CD4-positive, alpha-beta memory T cell (primary cell): ENCODE measurements around the gene KIF26A. TPM values are rescaled to one million over a fixed set of nuclear protein-coding genes. Genes with fewer than 3 reads are reported as not detected.

Experiments used
- CTCF ChIA-PET: fragments of 350-600 bp; sonication (Branson Sonifier 250); formaldehyde crosslinking; loops from one replicate; lab custom pipeline; 2021; ENCODE audit warnings: inconsistent platforms; ENCODE audit not compliant: partially characterized antibody; lab: Charles Lee
- POLR2A ChIA-PET: fragments of 350-600 bp; sonication (Branson Sonifier 250); formaldehyde crosslinking; loops from one replicate; lab custom pipeline; 2021; ENCODE audit not compliant: partially characterized antibody; lab: Charles Lee
- DNase-seq, 5 donors: peaks; one replicate each; pipeline versions ENCODE4 v3.0.0 to v3.0.0-alpha.2; 2020 to 2022; ENCODE audit warnings: mixed read lengths in 1 of 5
- H3K27ac ChIP-seq: one replicate; pipeline ENCODE4 v1.7.0; 2013; ENCODE audit warnings: low read depth, low read length
- H3K27me3 ChIP-seq: 2 replicates; pipeline ENCODE4 v1.7.0; 2013; ENCODE audit warnings: mild to moderate bottlenecking, low read length, moderate library complexity; ENCODE audit not compliant: insufficient read depth
- H3K36me3 ChIP-seq: 2 replicates; pipeline ENCODE4 v1.7.0; 2013; ENCODE audit warnings: mild to moderate bottlenecking, low read length, moderate library complexity; ENCODE audit not compliant: insufficient read depth
- H3K4me1 ChIP-seq: 2 replicates; pipeline ENCODE4 v1.7.0; 2013; ENCODE audit warnings: mild to moderate bottlenecking, low read length, moderate library complexity; ENCODE audit not compliant: insufficient read depth
- H3K4me3 ChIP-seq, 2 donors: one replicate each; pipeline ENCODE4 v1.7.0; 2013; ENCODE audit warnings: low read length in 2 of 2, mild to moderate bottlenecking in 1 of 2
- H3K9me3 ChIP-seq, 2 donors: one replicate each; pipeline ENCODE4 v1.7.0; 2013; ENCODE audit warnings: low read length in 2 of 2, control low read depth in 1 of 2; ENCODE audit not compliant: control insufficient read depth in 1 of 2
- H3K27ac Mint-ChIP-seq, 7 donors: one replicate each; pipeline ENCODE4 v1.8.0; 2020 to 2021; ENCODE audit warnings: mixed read lengths in 7 of 7, mild to moderate bottlenecking in 6 of 7, inconsistent platforms in 3 of 7, moderate library complexity in 3 of 7
- H3K27me3 Mint-ChIP-seq, 2 donors: one replicate each; pipeline ENCODE4 v1.8.0; 2020 to 2021; ENCODE audit warnings: mixed read lengths in 2 of 2
- H3K36me3 Mint-ChIP-seq, 2 donors: one replicate each; pipeline ENCODE4 v1.8.0; 2020 to 2021; ENCODE audit warnings: mixed read lengths in 2 of 2, inconsistent platforms in 1 of 2, mild to moderate bottlenecking in 1 of 2
- H3K4me1 Mint-ChIP-seq, 4 donors: one replicate each; pipeline ENCODE4 v1.8.0; 2020 to 2021; ENCODE audit warnings: mixed read lengths in 4 of 4, mild to moderate bottlenecking in 1 of 4
- H3K4me3 Mint-ChIP-seq, 8 donors: one replicate each; pipeline ENCODE4 v1.8.0; 2020 to 2021; ENCODE audit warnings: mixed read lengths in 8 of 8, mild to moderate bottlenecking in 7 of 8, moderate library complexity in 6 of 8, inconsistent platforms in 3 of 8
- H3K9me3 Mint-ChIP-seq, 8 donors: one replicate each; pipeline ENCODE4 v1.8.0; 2020 to 2021; ENCODE audit warnings: mixed read lengths in 8 of 8, mild to moderate bottlenecking in 5 of 8, inconsistent platforms in 3 of 8, moderate library complexity in 1 of 8
- intact Hi-C: fragments of 100-400 bp; cut with micrococcal nuclease; formaldehyde crosslinking; loops from one replicate; pipeline ENCODE4 v1.15.1; 2023
- polyA plus RNA-seq, 2 donors: library from polyadenylated mRNA; unstranded; fragments of 300-500 nt; fragmentation: Illumina TruSeq; gene quantifications; one replicate each; pipeline ENCODE4 v1.2.3, GENCODE V29; 2021
- total RNA-seq, 2 experiments: library from RNA; stranded (reverse); gene quantifications; one replicate each; pipeline ENCODE4 v1.2.3, GENCODE V29; 2021

The KIF26A gene
- total and polyA plus RNA-seq, 4 experiments from 2014 or later: 0.05 to 0.23 (median 0.22) TPM; not detected in 1

GRCh38 chr14:104116756-104117340, 21.5 kb upstream of the KIF26A start:
- H3K36me3 ChIP-seq: no peaks in the 10 kb centered on the region
- Mint-ChIP-seq H3K27ac (no peak overlapping the region), H3K4me1 (no peaks in the 10 kb centered on the region), H3K36me3 (no peaks in the 10 kb centered on the region), H3K4me3 (peak overlapping the region in 2 of 8 donors; percentile 54 to 60), H3K9me3 (peaks cover 0 to 5% (median 0%) of the 10 kb centered on the region in 8 donors), H3K27me3 (peaks cover 22 to 27% of the 10 kb centered on the region in 2 donors)
- H3K4me3 ChIP-seq: peak overlapping the region in 1 of 2 donors; percentile 32
- CTCF ChIA-PET: no interaction called here
- H3K27ac ChIP-seq: no peak overlapping the region
- DNase-seq: no peak
- H3K27me3 ChIP-seq: peaks cover 4% of the 10 kb centered on the region
- intact Hi-C loops: no loop called here
- POLR2A ChIA-PET: no interaction called here
- H3K9me3 ChIP-seq: no peaks in the 10 kb centered on the region
- no peaks in the 10 kb centered on the region for H3K4me1 ChIP-seq

GRCh38 chr14:104117341-104118005, 20.9 kb upstream of the KIF26A start:
- H3K4me1 ChIP-seq: no peaks in the 10 kb centered on the region
- no peak for DNase-seq
- H3K27ac ChIP-seq: no peak overlapping the region
- no peak overlapping the region for H3K4me3 ChIP-seq
- H3K27me3 Mint-ChIP-seq: peaks cover 22 to 27% of the 10 kb centered on the region in 2 donors
- no peaks in the 10 kb centered on the region for H3K9me3 ChIP-seq
- H3K4me3 Mint-ChIP-seq: peak overlapping the region in 4 of 8 donors; percentile 32 to 60 (median 46)
- peaks cover 0 to 5% (median 0%) of the 10 kb centered on the region in 8 donors for H3K9me3 Mint-ChIP-seq
- H3K36me3 ChIP-seq: no peaks in the 10 kb centered on the region
- H3K36me3 Mint-ChIP-seq: no peaks in the 10 kb centered on the region
- ChIA-PET CTCF (no interaction called here), POLR2A (no interaction called here)
- H3K4me1 Mint-ChIP-seq: no peaks in the 10 kb centered on the region
- no peak overlapping the region for H3K27ac Mint-ChIP-seq
- intact Hi-C loops: no loop called here
- peaks cover 4% of the 10 kb centered on the region for H3K27me3 ChIP-seq

GRCh38 chr14:104118006-104118844, 20.2 kb upstream of the KIF26A start:
- intact Hi-C loops: no loop called here
- Mint-ChIP-seq H3K4me3 (peak overlapping the region in 1 of 8 donors; percentile 20), H3K36me3 (no peaks in the 10 kb centered on the region), H3K4me1 (no peaks in the 10 kb centered on the region), H3K27ac (no peak overlapping the region), H3K9me3 (peaks cover 0 to 5% (median 0%) of the 10 kb centered on the region in 8 donors), H3K27me3 (peaks cover 24 to 27% of the 10 kb centered on the region in 2 donors)
- Histone ChIP-seq H3K4me1 (no peaks in the 10 kb centered on the region), H3K27me3 (peaks cover 4% of the 10 kb centered on the region), H3K9me3 (no peaks in the 10 kb centered on the region), H3K27ac (no peak overlapping the region), H3K4me3 (no peak overlapping the region), H3K36me3 (no peaks in the 10 kb centered on the region)
- ChIA-PET CTCF (no interaction called here), POLR2A (no interaction called here)
- DNase-seq: no peak

GRCh38 chr14:104119119-104119487, 19.3 kb upstream of the KIF26A start:
- H3K27me3 Mint-ChIP-seq: peaks cover 27 to 31% of the 10 kb centered on the region in 2 donors
- H3K4me3 Mint-ChIP-seq: no peak overlapping the region

GRCh38 chr14:104119488-104120251, 18.7 kb upstream of the KIF26A start:
- Histone ChIP-seq H3K9me3 (no peaks in the 10 kb centered on the region), H3K4me1 (no peaks in the 10 kb centered on the region), H3K4me3 (no peak overlapping the region), H3K27ac (no peak overlapping the region), H3K27me3 (peaks cover 4% of the 10 kb centered on the region), H3K36me3 (no peaks in the 10 kb centered on the region)
- POLR2A ChIA-PET: no interaction called here
- DNase-seq: no peak
- Mint-ChIP-seq H3K36me3 (no peaks in the 10 kb centered on the region), H3K4me3 (peak overlapping the region in 2 of 8 donors; percentile 15 to 21), H3K27ac (no peak overlapping the region), H3K4me1 (no peaks in the 10 kb centered on the region), H3K27me3 (peaks cover 27 to 31% of the 10 kb centered on the region in 2 donors), H3K9me3 (peaks cover 0 to 12% (median 7%) of the 10 kb centered on the region in 8 donors)
- intact Hi-C loops: no loop called here
- CTCF ChIA-PET: interaction anchor here (1.3 kb wide), 1 partner anchor 42 kb away, joined by 4 read pairs; no protein-coding TSS in a partner anchor

More at GRCh38 chr14:104119119-104119487, 19.3 kb upstream of the KIF26A start:
- Histone ChIP-seq H3K4me3 (no peak overlapping the region), H3K4me1 (no peaks in the 10 kb centered on the region), H3K27me3 (peaks cover 4% of the 10 kb centered on the region), H3K27ac (no peak overlapping the region), H3K36me3 (no peaks in the 10 kb centered on the region), H3K9me3 (no peaks in the 10 kb centered on the region)
- intact Hi-C loops: no loop called here
- CTCF ChIA-PET: no interaction called here
- Mint-ChIP-seq H3K27ac (no peak overlapping the region), H3K36me3 (no peaks in the 10 kb centered on the region), H3K9me3 (peaks cover 0 to 10% (median 5%) of the 10 kb centered on the region in 8 donors), H3K4me1 (no peaks in the 10 kb centered on the region)
- no peak for DNase-seq
- POLR2A ChIA-PET: no interaction called here

GRCh38 chr14:104120281-104120741, 18.1 kb upstream of the KIF26A start:
- Histone ChIP-seq H3K9me3 (no peaks in the 10 kb centered on the region), H3K27ac (no peak overlapping the region), H3K27me3 (peaks cover 4% of the 10 kb centered on the region), H3K36me3 (no peaks in the 10 kb centered on the region), H3K4me3 (no peak overlapping the region), H3K4me1 (no peaks in the 10 kb centered on the region)
- H3K27me3 Mint-ChIP-seq: peaks cover 27 to 32% of the 10 kb centered on the region in 2 donors
- no peaks in the 10 kb centered on the region for H3K36me3 Mint-ChIP-seq
- intact Hi-C loops: no loop called here
- no peaks in the 10 kb centered on the region for H3K4me1 Mint-ChIP-seq
- DNase-seq: no peak
- H3K9me3 Mint-ChIP-seq: peaks cover 2 to 19% (median 11%) of the 10 kb centered on the region in 8 donors
- H3K4me3 Mint-ChIP-seq: peak overlapping the region in 1 of 8 donors; percentile 15
- POLR2A ChIA-PET: no interaction called here
- no peak overlapping the region for H3K27ac Mint-ChIP-seq
- CTCF ChIA-PET: interaction anchor here (1.3 kb wide), 1 partner anchor 43 kb away, joined by 4 read pairs; no protein-coding TSS in a partner anchor
